Stimulated activated CD4-positive, alpha-beta T cell treated with anti-CD3 and anti-CD28 coated beads, Interleukin-4, amount 100 ng/mL, for 24 hours (primary cell): ENCODE data around the gene TARBP1.
A peak's percentile ranks its signal among the peaks of the same experiment; 100 is the strongest.
"Not testable (repeated sequence)": the region's sequence is repeated elsewhere in the genome, so short reads cannot be mapped to it uniquely, and the experiment has no call there.

Source experiments
- DNase-seq: peaks from one replicate; pipeline ENCODE4 v3.0.0-alpha.2; 2020

Gene TARBP1

DNA sequence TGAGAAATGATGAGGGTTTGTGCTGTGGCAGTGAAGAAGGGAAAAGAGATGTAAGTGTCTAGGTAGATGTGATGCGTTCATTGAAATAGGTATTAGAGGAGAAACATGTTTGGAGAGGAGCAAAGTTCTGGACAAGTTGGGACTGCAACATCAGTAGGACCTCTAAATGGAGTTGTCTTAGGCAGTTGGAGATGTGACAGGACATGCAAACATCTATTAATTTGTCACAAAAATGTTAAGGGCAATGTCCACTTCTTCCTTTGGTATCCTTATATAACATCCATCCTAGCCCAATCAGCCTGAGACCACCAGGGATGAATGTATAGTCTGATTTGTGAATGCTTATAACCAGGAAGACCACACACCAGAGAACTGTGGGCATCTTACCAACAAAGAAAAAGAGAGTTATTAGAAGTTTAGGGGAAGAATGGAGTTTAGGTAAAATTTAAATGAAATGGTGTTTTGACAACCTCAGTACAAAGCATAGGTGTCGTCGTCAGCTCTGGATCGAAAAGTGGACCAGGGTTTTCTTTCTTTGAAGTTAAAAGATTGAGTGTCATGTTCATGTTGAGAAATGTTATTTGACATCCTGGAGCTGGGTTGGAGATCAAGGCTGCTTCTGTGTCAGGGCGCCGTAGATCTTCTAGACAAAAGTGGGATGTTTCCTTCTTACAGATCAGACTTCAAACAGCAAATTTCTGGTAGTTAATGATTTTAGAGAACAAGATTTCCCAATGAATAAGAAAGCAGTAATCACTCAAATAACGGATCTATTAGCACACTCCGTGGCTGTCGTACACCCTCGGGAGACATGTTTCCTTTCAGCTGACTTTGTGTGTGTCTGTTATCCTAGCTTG lies 97.1 kb downstream of the TARBP1 start:
- DNase-seq, result no peak

DNA sequence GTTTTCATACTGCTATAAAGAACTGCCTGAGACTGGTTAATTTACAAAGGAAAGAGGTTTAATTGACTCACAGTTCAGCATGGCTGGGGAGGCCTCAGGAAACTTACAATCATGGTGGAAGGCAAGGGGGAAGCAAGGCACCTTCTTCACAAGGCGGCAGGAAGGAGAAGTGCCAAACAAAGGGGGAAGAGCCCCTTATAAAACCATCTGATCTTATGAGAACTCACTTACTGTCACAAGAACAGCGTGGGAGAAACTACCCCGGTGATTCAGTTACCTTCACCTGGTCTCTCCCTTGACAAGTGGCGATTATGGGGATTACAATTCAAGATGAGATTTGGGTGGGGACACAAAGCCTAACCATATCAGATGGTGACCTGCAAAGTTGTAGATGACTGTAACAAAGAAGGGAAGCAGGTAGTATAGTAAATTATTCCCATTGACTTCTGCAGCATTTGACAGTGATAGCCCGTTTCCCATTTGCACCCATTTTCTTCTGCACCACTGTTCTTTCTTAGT lies 99.3 kb downstream of the TARBP1 start:
- DNase-seq, result not testable (repeated sequence)

DNA sequence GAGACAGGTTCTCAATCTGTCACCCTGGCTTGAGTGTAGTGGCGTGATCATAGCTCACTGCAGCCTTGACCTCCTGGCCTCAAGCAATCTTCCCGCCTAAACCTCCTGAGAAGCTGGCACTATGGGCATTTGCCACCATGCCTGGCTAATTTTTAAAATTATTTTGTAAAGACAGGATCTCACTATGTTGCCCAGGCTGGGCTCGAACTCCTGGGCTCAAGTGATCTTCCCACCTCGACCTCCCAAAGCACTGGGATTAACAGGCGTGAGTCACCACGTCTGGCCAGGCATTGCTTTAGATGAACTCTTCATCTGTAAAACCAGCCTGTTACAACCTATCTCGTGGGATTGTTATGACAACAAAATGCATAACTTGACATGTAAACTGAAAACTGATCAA lies 103.3 kb downstream of the TARBP1 start:
- no peak for DNase-seq

DNA sequence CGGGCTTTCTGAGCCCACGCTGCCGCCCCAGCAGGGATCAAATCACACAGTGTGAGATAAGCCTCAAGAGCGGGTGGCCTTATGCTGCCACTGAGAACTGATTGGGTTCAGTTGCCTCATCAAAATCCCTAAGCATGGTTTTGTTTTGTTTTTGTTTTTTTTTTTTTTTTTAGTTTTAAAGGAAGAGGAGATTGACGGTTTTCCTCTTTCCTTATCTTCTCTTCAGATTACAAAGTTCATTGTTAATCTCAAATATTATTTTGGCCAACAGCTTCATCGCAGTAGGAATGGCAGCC lies 105.1 kb downstream of the TARBP1 start:
- no peak for DNase-seq

DNA sequence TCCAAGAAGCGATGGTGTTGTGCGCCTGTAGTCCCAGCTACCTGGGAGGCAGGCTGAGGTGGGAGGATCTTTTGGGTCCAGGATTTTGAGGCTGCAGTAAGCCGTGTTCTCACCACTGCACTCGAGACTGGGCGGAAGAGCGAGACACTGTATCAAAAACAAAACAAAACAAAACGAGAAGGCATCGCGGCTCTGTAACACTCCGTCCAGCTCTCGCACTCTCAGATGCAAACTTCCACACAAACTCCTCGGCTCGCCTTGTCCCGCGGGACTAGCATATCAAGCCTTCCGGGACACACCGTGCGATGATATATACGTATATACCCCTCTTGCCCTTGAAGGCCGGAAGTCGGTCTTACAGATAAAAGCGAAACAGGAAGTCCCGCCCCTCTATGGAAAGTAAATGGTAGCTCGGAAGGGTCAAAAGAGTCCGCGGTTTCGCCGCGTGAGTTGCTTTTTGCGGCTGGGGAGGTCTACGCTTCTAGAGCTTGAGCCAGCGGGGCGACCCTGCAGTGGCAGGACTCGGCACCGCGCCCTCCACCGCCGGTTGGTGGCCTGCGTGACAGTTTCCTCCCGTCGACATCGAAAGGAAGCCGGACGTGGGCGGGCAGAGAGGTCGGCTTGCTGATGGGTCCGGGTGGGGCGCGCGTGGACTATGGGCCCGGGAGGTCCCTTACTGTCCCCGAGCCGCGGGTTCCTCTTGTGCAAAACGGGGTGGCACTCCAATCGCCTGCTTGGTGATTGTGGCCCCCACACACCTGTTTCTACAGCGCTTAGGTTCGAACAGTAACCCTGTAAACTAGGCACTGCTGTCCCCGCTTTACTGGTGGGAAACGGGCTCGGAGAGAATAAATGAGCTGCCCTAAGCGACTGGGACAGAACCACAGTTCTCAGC lies 105.7 kb downstream of the TARBP1 start, which contains the start of gene COA6:
Gene COA6, plus strand, starts transcription at position 393 of the 895 bp plus-strand sequence. Its CDS starts 11 bp downstream, at position 404.
- DNase-seq, result peak; percentile 93

DNA sequence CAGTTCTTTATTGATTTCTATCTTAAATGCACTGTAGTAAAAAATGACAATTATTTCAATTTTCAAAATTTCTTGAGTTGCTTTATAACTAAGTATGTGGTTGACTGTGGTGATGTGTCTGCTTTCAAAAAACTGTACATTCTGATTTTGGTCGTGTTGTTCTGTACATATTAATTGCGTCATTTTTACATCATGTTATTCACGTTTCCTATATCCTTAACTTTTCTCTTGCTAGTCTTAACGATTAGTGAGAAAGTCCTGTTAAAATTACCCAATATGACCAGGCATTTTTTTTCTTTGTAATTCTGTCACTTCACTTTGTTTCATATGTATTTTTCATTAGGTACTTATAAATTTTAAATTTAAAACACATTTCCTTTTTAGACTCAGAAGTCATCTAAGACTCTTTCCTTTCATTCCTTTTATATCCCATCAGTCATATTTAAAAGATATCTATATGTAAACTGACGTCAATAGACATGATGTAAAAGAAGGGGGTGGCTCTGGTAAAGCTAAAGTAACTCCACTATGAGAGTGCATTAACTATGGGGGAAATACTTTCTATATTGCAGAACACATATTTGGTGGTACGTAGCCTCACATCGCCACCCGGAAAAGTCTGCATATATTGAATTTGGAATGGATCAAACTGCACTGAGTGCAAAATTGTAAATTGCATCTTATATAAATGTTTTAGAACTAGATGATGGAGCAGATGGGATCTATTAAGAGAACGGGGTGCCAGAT lies 106.8 kb downstream of the TARBP1 start:
- DNase-seq, result no peak

DNA sequence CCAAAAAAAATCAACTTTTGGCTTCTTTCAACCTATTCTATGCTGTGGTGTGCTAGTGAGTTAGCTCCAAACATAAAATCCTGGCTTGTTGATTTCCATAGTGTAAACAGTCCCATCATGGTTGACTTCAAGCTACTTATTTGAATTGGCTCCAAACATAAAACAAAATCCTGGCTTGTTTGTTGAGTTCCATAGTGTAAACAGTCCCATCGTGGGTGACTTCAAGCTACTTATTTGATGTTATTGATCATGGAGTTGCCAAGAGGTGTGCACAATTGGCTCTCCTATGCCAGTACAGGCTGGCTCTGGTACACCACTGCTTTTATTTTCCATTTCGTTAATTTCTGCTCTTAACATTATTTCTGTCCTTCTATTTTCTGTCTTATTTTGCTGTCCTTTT lies 107.6 kb downstream of the TARBP1 start:
- DNase-seq, result no peak

DNA sequence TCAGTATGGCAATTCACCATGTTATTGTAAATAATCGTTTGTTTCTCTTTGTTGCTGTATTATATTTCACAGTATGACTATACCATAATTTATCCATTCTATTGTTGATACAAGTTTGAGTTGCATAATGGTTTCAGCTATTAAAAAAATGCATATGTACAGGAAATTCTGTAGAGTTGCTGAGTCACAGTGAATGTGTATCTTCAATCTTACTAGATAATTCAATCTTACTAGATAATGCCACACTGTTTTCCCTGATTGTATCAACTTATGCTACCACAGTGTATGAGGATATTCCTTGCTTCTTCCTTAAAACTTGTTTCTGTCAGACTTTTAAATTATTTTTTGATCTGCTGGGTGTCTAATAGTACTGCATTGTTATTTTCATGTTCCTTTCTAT lies 109.2 kb downstream of the TARBP1 start:
- no peak for DNase-seq

DNA sequence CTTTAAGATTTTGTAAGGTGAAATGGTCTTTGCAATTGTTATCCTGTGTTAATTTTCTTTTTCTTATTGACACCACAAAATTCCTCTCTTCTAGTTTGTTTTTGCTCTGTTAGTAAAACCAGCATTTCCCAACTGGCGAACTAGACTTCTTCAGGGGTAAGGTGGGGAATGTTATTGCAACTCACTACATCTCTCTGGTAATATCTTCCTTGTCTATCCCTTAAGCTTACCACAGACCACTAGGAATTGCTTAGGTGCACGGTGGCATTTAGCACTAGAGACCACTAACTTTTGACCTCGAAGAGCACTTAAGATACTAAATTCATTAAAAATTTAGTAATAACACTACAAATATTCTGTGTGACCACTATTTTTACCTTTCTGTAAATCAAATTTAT lies 109.9 kb downstream of the TARBP1 start:
- no peak for DNase-seq

DNA sequence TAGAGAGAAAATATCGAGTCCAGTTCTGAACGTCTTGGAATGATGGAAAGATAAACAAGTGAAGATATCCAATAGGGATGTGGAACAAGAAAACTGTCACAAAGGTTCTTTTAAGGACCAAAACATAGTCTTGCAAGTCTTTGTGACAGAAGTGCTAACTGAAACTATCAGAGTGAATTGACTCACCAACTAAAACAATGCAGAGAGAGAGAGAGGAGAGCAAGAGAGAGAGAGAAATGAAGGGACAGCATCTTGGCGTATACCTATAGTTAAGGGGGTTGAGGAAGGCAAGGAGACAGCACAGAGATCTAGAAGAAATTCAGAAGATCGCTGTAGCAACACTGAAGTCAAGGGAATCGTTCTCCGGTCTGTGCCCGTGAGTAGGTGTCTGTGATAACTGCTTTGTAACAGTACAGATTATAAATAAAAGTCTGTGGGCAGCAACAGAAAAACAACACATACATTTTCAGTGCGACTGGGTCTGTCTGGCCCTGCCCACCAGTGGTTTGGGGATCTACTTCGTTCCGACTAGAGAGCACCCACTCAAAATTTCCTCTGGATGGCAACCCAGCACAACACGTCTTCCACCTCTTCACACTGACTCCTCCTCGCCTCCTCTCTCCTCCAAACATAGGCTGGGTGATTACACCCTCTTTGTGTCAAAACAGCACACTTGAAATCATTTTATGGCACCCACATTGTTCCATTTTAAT lies 110.5 kb downstream of the TARBP1 start:
- peak; percentile 58 for DNase-seq

DNA sequence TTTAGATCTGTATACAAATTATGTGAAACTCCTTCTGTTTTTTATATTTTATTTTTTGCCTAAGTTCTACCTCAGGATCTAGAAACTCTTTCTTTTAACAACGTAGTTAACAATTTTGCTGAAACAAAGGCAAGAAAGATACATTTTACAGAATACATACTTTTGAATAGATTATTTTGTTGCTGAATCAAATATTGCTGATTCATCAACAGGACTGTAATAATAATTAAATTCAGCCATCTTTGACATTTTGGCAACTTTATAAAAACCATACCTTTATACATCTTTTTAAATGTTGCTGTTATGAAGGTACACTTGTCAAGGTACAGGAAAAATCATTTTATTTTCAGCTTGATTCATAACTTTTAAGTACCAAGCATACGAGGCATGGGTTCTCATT lies 116.4 kb downstream of the TARBP1 start:
- no peak for DNase-seq

DNA sequence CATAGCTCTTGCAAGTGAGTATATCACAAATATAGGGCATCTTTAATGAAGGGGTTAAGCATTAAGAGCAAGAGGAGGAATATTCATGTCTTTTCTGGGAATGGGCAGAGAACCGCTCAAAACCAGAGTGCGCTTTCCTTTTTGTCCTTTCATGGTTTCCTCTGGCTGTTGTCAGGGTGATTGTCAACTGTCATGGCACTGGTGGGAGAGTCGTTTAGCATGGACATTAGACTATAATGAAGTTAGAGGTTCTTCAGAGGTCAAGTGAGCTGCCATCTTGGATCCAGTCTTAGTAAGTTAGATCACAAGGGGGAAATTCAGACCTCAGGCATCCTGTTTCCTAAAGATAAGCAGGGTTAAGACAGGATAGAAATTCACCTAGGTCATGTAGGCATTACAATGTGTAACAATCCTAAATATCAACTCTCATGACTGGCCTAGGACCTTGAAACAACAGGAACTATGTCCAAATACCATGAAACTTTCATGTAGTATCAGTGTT lies 117.8 kb downstream of the TARBP1 start:
- no peak for DNase-seq

DNA sequence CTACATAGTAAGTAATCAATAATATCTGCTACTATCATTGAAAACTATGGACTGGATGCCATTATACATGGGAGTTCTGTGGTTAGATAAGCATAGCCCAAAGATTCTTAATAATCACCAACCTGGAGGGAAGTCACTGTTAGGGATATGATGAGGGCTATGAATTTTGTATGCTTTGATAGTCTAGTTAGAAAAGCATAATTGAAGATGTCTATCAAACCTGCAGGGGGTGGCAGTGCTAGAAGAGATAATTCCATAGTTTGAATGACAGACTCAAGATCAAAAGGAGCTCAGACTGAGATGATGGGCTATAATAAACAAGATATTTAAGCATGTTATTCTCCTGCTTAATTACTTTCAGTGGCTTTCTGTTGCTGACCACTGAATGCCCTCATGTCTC lies 121.1 kb downstream of the TARBP1 start:
- no peak for DNase-seq

DNA sequence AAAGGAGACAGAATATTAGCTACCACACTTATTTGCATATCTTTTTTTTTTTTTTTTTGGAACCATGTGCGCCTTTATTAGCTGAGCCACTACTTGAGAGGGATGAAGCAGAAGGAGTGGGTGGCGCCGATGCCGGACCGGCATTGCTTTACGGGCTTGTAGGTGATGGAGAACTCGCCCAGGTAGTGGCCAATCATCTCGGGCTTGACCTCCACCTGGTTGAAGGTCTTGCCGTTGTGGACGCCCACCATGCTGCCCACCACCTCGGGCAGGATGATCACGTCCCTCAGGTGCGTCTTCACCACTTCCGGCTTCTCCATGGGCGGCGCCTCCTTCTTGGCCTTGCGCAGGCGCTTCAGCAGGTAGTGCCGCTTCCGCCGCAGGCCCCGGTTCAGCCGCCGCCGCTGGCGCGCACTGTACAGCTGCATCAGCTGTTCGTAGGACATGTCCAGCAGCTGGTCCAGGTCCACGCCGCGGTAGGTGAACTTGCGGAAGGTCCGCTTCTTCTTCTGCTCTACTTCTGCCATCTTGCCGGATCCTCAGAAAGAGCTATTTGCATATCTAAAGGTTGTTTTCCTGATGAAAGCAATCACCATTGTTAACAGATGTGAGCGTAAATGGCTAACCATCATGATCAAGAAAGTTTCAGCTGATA lies 122.2 kb downstream of the TARBP1 start:
- peak; percentile 58 for DNase-seq

DNA sequence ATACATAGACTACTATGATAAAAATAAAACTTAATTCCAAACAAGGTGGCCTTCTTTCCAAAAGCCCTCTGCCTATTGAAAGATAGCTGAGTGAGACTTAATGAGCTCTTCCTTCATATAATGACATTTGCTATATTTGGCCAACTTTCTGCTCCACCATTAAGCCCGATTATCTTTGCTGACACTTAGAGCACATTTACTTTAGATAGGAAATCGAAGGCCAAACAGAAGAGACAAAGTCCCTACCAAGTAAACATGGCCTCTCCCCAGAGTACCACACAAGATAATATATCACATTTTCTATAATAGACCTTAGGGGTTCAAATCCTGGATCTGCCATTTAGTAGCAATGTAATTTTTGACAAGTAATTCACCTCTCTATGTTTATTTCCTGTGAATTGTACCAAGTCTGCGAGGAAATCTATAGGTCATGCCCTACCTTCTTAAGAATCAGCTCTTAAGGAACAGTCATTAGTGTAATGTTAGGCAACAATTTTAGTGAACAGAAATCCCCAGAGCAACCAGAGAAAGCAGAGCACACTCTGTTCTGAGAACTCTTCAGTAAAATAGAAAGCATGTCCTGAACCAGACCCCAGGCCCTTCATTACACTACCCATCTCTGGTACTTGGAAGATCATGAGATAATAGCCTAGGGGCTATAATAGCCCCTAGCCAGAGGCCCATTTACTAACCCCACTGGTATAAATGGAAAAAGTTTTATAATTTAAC lies 123.0 kb downstream of the TARBP1 start:
- no peak for DNase-seq

DNA sequence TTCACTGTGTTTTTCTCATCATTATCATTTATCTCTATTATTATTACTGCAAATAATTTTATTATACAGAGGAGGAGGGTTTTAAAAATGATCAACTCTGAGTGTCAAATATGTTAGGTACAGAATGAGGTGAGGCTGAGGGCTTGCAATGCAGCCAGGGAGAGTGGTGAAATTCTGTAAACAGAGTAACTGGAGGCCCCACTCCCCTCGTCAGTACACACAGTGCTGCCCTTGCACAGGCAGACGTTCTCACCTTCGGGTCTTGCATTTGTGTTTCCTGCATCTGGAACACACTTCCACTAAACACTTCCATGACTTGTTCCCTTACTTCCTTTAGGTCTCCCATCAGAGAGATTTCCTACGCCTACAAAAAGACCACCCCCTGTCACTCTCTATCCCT lies 130.0 kb downstream of the TARBP1 start:
- DNase-seq, result no peak

DNA sequence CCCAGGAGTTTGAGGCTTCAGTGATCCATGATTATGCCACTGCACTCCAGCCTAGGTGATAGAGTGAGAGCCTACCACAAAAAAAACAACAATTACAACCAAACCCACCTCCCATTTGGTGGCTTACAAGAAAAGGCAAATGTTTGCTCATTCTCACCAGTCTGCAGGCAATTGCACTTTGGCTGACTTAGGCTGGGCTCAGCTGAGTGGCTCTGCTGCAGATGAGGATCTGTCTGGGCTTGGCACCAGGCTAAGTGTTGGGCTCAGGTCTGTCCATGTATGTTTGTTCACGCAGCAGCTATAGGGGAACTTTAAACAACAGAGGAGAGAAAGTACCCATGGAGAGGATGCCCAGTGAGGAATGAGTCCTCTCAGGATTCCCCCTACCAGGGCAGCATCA lies 133.7 kb downstream of the TARBP1 start:
- DNase-seq, result no peak

DNA sequence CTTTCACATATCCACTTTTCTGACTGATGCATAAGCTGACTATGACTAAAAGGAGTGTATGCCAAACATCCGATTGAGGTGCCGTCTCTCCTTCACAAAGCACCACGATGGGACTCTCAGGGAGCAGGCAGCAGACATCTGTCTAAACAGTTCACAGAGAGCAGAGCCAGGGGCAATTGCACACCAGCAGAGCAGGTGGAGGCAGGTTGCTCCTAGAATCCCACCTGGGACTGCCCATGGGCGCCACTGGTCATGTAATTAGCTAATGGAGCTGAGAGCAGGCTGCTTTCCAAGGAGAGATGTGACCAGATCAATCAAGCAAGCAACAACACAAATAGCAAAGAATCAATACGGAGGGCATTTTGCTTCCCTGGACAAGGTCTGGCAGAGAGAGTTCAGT lies 136.2 kb downstream of the TARBP1 start:
- no peak for DNase-seq
